Cardiac muscle cell (in vitro differentiated cells and primary cell): ENCODE results near the gene MDN1. TPM values are rescaled to one million over a fixed set of nuclear protein-coding genes. Genes with fewer than 3 reads are reported as not detected.
A peak's percentile ranks its signal among the peaks of the same experiment; 100 is the strongest.

Experiments used
- DNase-seq, 2 donors: peaks; one replicate each; pipeline versions ENCODE4 v3.0.0 to v3.0.0-alpha.2; 2010 to 2017; ENCODE audit warnings: low read depth in 1 of 2, low spot score in 1 of 2
- H3K27ac ChIP-seq: fragments of 200-600 bp; sonication (generic); 2 replicates; pipeline ENCODE4 v1.5.1; 2016
- H3K27me3 ChIP-seq: fragments of 200-600 bp; sonication (generic); 2 replicates; pipeline ENCODE4 v1.6.0; 2016; ENCODE audit warnings: control low read depth
- H3K36me3 ChIP-seq: fragments of 200-600 bp; sonication (generic); 2 replicates; pipeline ENCODE4 v1.5.1; 2016; ENCODE audit warnings: control low read depth
- H3K4me1 ChIP-seq: fragments of 200-600 bp; sonication (generic); 2 replicates; pipeline ENCODE4 v1.8.1; 2017; ENCODE audit warnings: low read depth, mild to moderate bottlenecking, mixed run types
- H3K4me3 ChIP-seq: fragments of 200-600 bp; sonication (generic); 2 replicates; pipeline ENCODE4 v1.5.1; 2016; ENCODE audit warnings: mild to moderate bottlenecking
- H3K9me3 ChIP-seq: fragments of 200-600 bp; sonication (generic); 2 replicates; pipeline ENCODE4 v1.5.1; 2017; ENCODE audit warnings: low read depth, mild to moderate bottlenecking, control low read depth
- polyA plus RNA-seq: library from polyadenylated mRNA; unstranded; fragments of >200 nt; fragmentation: Nextera tagmentation; extraction: Ambion mirVana; gene quantifications from 2 replicates; pipeline ENCODE4 v1.2.1, GENCODE V29; 2016
- total RNA-seq: library from RNA; depleted of rRNA; stranded (reverse); fragments of >200 nt; gene quantifications from 2 replicates; pipeline ENCODE4 v1.2.3, GENCODE V29; 2016
- TF ChIP-seq, protein P1 (sequence below): IDR thresholded peaks from 2 replicates; pipeline ENCODE4 v1.5.1; 2012; ENCODE audit warnings: low read depth, mild to moderate bottlenecking, low read length

The MDN1 gene
- total and polyA plus RNA-seq, 2 experiments from 2014 or later, result 8.6 to 22.2 TPM

DNA sequence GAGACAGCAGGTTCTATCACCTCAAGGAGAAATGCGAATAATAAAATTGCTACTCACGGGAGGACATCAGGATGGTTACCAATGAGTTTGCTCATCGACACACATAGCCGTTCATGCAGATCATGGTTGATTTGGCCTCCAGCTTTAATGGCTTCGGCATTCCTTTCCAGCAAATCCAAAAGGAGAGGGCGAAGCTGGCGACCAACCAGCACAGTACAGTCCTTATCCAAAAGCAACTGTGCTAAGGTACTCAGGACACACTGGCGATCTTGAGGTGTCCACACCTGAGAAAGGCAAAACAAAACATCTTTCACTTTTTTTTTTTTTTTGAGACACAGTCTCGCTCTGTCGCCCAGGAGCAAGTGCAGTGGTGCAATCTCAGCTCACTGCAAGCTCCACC is 16.3 kb downstream of the MDN1 start:
- TF ChIP-seq, protein P1, sequence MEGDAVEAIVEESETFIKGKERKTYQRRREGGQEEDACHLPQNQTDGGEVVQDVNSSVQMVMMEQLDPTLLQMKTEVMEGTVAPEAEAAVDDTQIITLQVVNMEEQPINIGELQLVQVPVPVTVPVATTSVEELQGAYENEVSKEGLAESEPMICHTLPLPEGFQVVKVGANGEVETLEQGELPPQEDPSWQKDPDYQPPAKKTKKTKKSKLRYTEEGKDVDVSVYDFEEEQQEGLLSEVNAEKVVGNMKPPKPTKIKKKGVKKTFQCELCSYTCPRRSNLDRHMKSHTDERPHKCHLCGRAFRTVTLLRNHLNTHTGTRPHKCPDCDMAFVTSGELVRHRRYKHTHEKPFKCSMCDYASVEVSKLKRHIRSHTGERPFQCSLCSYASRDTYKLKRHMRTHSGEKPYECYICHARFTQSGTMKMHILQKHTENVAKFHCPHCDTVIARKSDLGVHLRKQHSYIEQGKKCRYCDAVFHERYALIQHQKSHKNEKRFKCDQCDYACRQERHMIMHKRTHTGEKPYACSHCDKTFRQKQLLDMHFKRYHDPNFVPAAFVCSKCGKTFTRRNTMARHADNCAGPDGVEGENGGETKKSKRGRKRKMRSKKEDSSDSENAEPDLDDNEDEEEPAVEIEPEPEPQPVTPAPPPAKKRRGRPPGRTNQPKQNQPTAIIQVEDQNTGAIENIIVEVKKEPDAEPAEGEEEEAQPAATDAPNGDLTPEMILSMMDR, result no peak
- peaks cover 6% of the 10 kb centered on the region for H3K36me3 ChIP-seq
- no peak overlapping the region for H3K27ac ChIP-seq
- no peak overlapping the region for H3K4me3 ChIP-seq
- no peak for DNase-seq
- H3K27me3 ChIP-seq, result no peaks in the 10 kb centered on the region
- H3K9me3 ChIP-seq, result no peaks in the 10 kb centered on the region
- H3K4me1 ChIP-seq, result no peaks in the 10 kb centered on the region

DNA sequence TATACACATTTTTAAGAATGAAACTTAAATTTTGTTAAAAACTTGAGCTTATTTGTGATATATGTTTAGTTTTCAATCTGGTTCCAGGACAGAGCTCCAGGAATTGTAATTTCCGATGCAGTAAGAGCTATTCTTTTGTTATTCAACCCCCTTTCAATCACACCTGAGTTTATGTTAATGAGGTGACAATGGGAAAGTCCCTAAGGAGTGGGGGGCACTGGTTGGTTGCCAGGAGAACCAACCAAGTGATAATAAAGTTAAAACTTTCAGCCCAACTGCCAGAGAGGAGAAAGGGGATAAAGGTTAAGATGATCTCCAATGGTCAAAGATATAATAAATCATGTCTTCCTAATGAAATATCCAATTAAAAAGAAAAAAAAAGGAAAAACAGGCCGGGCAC is 19.8 kb downstream of the MDN1 start:
- Histone ChIP-seq H3K9me3 (no peaks in the 10 kb centered on the region), H3K4me1 (no peaks in the 10 kb centered on the region), H3K27ac (no peak overlapping the region), H3K4me3 (no peak overlapping the region), H3K27me3 (no peaks in the 10 kb centered on the region), H3K36me3 (peaks cover 6% of the 10 kb centered on the region)
- DNase-seq, result no peak
- TF ChIP-seq, protein P1, result no peak

DNA sequence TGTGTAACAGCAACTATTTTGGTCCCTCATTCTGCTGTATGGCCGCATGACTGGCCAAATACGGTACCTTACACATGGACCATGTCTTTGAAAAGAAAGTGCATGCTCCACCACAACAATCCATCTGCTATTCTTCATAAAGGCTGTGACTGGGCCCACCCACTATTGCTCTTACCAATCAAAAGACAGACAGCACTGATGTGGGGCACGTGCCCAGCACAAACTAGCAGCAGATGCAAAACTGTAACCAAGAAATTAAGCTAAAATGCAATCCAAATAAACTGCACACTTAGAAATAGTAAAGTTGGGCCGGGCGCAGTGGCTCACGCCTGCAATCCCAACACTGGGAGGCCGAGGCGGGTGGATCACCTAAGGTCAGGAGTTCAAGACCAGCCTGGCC is 20.5 kb downstream of the MDN1 start:
- TF ChIP-seq, protein P1, result no peak
- H3K27me3 ChIP-seq, result no peaks in the 10 kb centered on the region
- DNase-seq, result no peak
- H3K4me1 ChIP-seq, result no peaks in the 10 kb centered on the region
- H3K27ac ChIP-seq, result no peak overlapping the region
- H3K36me3 ChIP-seq, result peaks cover 8% of the 10 kb centered on the region
- H3K9me3 ChIP-seq, result no peaks in the 10 kb centered on the region
- no peak overlapping the region for H3K4me3 ChIP-seq

DNA sequence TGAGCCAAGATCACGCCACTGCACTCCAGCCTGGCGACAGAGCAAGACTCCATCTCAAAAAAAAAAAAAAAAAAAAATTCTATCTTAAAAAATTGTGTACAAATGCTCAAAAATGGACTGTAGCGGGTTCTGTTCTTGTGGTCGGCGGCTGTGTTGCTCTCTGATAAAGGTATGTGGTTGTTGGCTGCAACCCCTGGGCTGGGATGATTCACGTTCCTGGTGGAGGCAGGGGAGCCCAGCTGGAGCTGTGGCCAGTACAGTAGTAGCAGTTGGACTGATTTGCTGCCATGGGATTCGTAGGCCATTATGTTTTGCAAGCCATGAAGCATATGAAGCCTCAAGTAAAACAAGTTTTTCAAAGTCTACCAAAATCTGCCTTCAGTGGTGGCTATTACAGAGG is 22.3 kb downstream of the MDN1 start:
- H3K27ac ChIP-seq, result no peak overlapping the region

DNA sequence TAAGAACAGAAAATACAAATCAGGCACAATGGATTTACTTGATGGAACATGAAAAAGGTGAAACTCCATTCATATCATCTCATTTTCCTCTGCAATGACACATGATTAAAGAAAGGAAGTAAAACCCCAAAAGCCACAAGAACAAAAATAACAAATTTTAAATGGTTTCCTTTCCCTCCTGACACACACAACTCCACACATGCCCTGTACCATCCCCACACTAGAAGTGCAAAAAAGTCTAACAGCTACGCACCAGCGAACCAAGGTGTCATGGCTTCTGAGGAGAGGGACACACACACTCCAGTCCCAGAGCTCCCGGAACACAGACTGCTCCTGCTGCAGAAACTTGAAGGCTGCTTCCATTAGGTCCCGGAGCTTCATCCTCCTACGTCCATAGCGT is 25.3 kb downstream of the MDN1 start:
- no peak for DNase-seq
- Histone ChIP-seq H3K4me1 (no peaks in the 10 kb centered on the region), H3K27me3 (no peaks in the 10 kb centered on the region), H3K4me3 (no peak overlapping the region), H3K36me3 (peaks cover 10% of the 10 kb centered on the region), H3K9me3 (no peaks in the 10 kb centered on the region), H3K27ac (no peak overlapping the region)
- TF ChIP-seq, protein P1, result no peak

More for the DNA sequence above, 22.3 kb downstream of the MDN1 start:
- H3K36me3 ChIP-seq, result peaks cover 2% of the 10 kb centered on the region
- no peaks in the 10 kb centered on the region for H3K9me3 ChIP-seq
- peak in 1 of 2 donors; percentile 94 for DNase-seq
- TF ChIP-seq, protein P1, result no peak
- H3K4me1 ChIP-seq, result no peaks in the 10 kb centered on the region
- no peaks in the 10 kb centered on the region for H3K27me3 ChIP-seq
- H3K4me3 ChIP-seq, result no peak overlapping the region

DNA sequence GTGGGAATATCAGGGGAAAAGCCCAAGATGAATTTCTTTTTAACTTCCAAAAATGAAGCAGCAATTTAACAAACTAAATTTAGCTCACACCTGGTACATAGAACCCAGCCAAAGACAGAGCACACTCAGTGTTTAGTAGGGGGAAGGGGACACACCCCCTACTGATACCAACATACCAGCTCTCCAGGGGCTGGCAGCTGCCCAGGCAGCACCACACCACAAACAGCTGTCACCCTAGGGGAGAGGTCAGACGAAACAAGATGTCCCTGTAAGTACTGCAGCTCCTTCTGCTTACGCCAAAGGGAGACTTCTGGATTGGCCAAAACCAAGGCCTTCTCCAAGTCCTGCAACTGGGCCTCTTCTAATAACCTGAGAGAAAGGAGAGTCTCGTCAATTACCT is 26.0 kb downstream of the MDN1 start:
- peak in 1 of 2 donors; percentile 12 for DNase-seq
- Histone ChIP-seq H3K4me1 (no peaks in the 10 kb centered on the region), H3K9me3 (no peaks in the 10 kb centered on the region), H3K4me3 (no peak overlapping the region), H3K27ac (no peak overlapping the region), H3K36me3 (peaks cover 10% of the 10 kb centered on the region), H3K27me3 (no peaks in the 10 kb centered on the region)
- TF ChIP-seq, protein P1, result no peak
